SK-N-SH treated with all-trans-retinoic acid at 6 μM for 48 hours (cell line): ENCODE data around the gene SLC22A1.

Experiments
- PATZ1 ChIP-seq: fragments of 250-450 bp; sonication (Bioruptor Pico); IDR thresholded peaks from 2 replicates; pipeline ENCODE4 v1.8.0; 2020; ENCODE audit warnings: mild to moderate bottlenecking, moderate library complexity, borderline replicate concordance
- SNAI2 ChIP-seq: fragments of 250-450 bp; sonication (Bioruptor Pico); IDR thresholded peaks from 2 replicates; pipeline ENCODE4 v1.5.0; 2020; ENCODE audit warnings: mild to moderate bottlenecking, moderate library complexity
- TCF4 ChIP-seq: fragments of 250-450 bp; sonication (Bioruptor Pico); IDR thresholded peaks from 2 replicates; pipeline ENCODE4 v1.8.0; 2021; ENCODE audit warnings: mild to moderate bottlenecking, moderate library complexity, borderline replicate concordance
- ZFP30 ChIP-seq: fragments of 450-650 bp; formaldehyde crosslinking; IDR thresholded peaks from 2 replicates; pipeline ENCODE4 v1.5.0; 2022; ENCODE audit warnings: mild to moderate bottlenecking, moderate library complexity

DNA sequence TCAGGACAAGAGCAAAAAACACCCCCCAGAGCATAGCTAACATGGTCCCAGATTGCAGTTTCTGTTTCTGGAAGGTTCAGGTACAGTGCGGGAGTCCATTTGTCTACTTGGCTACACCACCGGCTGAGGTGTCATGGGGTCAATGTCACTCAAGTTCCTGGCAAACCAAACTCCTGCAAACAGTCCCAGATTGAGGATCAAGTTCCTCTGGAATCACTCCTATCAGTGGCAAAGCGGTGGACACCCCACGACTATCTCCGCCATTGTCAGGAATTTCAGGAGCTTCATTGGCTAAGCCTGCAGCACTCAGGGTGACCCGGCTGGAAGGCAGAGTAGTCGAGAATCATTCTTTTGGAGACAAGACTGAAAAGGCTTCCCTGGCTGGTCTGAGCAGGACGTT is 41.8 kb downstream of the SLC22A1 start:
- TF ChIP-seq TCF4 (CRISPR knock-in tag) (no peak), ZFP30 (CRISPR knock-in tag) (no peak), SNAI2 (CRISPR knock-in tag) (no peak), PATZ1 (CRISPR knock-in tag) (no peak)
